Right cardiac atrium (tissue), 5 donors: ENCODE results near the gene SPATC1L. TPM values are rescaled to one million over a fixed set of nuclear protein-coding genes. Genes with fewer than 3 reads are reported as not detected.
"Not testable (repeated sequence)": the region's sequence is repeated elsewhere in the genome, so short reads cannot be mapped to it uniquely, and the experiment has no call there.

Source experiments
- ATAC-seq, 2 donors: fragments of 200-7000 bp; cut with Tn5 transposase; one replicate each; pipeline versions ENCODE4 v1.8.0 to v1.9.1; 2020; ENCODE audit warnings: moderate library complexity in 2 of 2, mild to moderate bottlenecking in 1 of 2
- DNase-seq, 3 donors: peaks; one replicate each; pipeline ENCODE4 v3.0.0-alpha.2; 2020
- H3K27ac ChIP-seq: one replicate; pipeline ENCODE4 v1.5.1; 2013; ENCODE audit warnings: mild to moderate bottlenecking, low read length, control low read depth, moderate library complexity
- H3K27me3 ChIP-seq: one replicate; pipeline ENCODE4 v1.6.1; 2013; ENCODE audit not compliant: control insufficient read depth, insufficient read depth
- H3K4me1 ChIP-seq: one replicate; pipeline ENCODE4 v1.6.1; 2013; ENCODE audit warnings: low read length; ENCODE audit not compliant: control insufficient read depth, insufficient read depth
- H3K4me3 ChIP-seq: one replicate; pipeline ENCODE4 v1.5.1; 2013; ENCODE audit warnings: low read length, control low read depth
- H3K9me3 ChIP-seq: one replicate; pipeline ENCODE4 v1.6.1; 2013; ENCODE audit warnings: low read length; ENCODE audit not compliant: control insufficient read depth
- WGBS: extraction: QIAGEN DNeasy Blood & Tissue Kit; methylation state at CpG from one replicate; pipeline ENCODE4 v1.1.7; 2013; 5-methylcytosine and 5-hydroxymethylcytosine counted together
- intact Hi-C, 4 donors: fragments of 100-400 bp; cut with DNase I; formaldehyde crosslinking; loops; one replicate each; pipeline versions ENCODE4 v1.11.0 to v1.14.0; 2022 to 2023
- polyA plus RNA-seq: library from polyadenylated mRNA; stranded (reverse); fragments of 200-250 nt; gene quantifications from one replicate; pipeline ENCODE4 v1.2.3, GENCODE V29; 2013
- total RNA-seq, 4 donors: library from RNA; stranded (reverse); fragmentation: NEBNext Ultra II Directional; extraction: Animal tissue kit (Norgen Biotek cat#: 25700); gene quantifications; one replicate each; pipeline ENCODE4 v1.2.1, GENCODE V29; 2021
- donor health status: healthy with polysubstance abuse.
- donor health status: DM: no; HTN: yes; CAD: no.
- donor health status: DM: no; HTN: no; CAD: no.
- donor health status: DM: no; HTN: yes; CAD: no; lungs with severe emphysema.
- donor health status: DM: yes; HTN: yes; CAD: no.

Gene SPATC1L
- total and polyA plus RNA-seq, 5 donors = 8.8 to 12.0 (median 11.3) TPM

GRCh38 chr21:46145159-46145839 lies 39.0 kb downstream of the SPATC1L start:
- peak; percentile 17 to 67 (median 57) for DNase-seq
- H3K4me1 ChIP-seq = no peaks in the 10 kb centered on the region
- no peaks in the 10 kb centered on the region for H3K9me3 ChIP-seq
- WGBS = 93% methylated on average over 51 of the region's 51 CpGs
- intact Hi-C loops = loop anchor here in 1 of 4 donors (10.0 kb wide), 1 partner anchor 90 kb away; no protein-coding TSS in a partner anchor
- ATAC-seq = no peak
- no peak overlapping the region for H3K27ac ChIP-seq
- no peaks in the 10 kb centered on the region for H3K27me3 ChIP-seq
- H3K4me3 ChIP-seq = no peak overlapping the region

GRCh38 chr21:46144464-46145070 lies 39.7 kb downstream of the SPATC1L start:
- Histone ChIP-seq H3K4me1 (no peaks in the 10 kb centered on the region), H3K27me3 (no peaks in the 10 kb centered on the region), H3K4me3 (no peak overlapping the region), H3K27ac (no peak overlapping the region), H3K9me3 (no peaks in the 10 kb centered on the region)
- 29% methylated on average over 4 of the region's 4 CpGs for WGBS
- intact Hi-C loops = loop anchor here in 1 of 4 donors (10.0 kb wide), 1 partner anchor 90 kb away; no protein-coding TSS in a partner anchor
- ATAC-seq = no peak
- peak in 2 of 3 donors; percentile 11 to 18 for DNase-seq

- WGBS = 85% methylated on average over 21 of the region's 21 CpGs
- ATAC-seq (peak in 1 of 2 donors; percentile 5), DNase-seq (peak; percentile 15 to 55 (median 51))
- intact Hi-C loops = loop anchor here in 1 of 4 donors (10.0 kb wide), 1 partner anchor 92 kb away; no protein-coding TSS in a partner anchor
- Histone ChIP-seq H3K9me3 (no peaks in the 10 kb centered on the region), H3K27me3 (no peaks in the 10 kb centered on the region), H3K4me3 (no peak overlapping the region), H3K4me1 (no peaks in the 10 kb centered on the region), H3K27ac (no peak overlapping the region)
Observed at GRCh38 chr21:46142582-46143473, 41.4 kb downstream of the SPATC1L start.

GRCh38 chr21:46141767-46142581 lies 42.3 kb downstream of the SPATC1L start:
- intact Hi-C loops = loop anchor here in 1 of 4 donors (10.0 kb wide), 1 partner anchor 93 kb away; no protein-coding TSS in a partner anchor
- 92% methylated on average over 45 of the region's 45 CpGs for WGBS

GRCh38 chr21:46140352-46141003 lies 43.8 kb downstream of the SPATC1L start:
- WGBS = 73% methylated on average over 29 of the region's 29 CpGs

More at GRCh38 chr21:46141767-46142581, 42.3 kb downstream of the SPATC1L start:
- no peak overlapping the region for H3K4me3 ChIP-seq
- H3K4me1 ChIP-seq = no peaks in the 10 kb centered on the region
- no peaks in the 10 kb centered on the region for H3K9me3 ChIP-seq
- no peak for ATAC-seq
- H3K27ac ChIP-seq = no peak overlapping the region
- no peaks in the 10 kb centered on the region for H3K27me3 ChIP-seq
- DNase-seq = peak; percentile 12 to 59 (median 35)

GRCh38 chr21:46139686-46140085 lies 44.6 kb downstream of the SPATC1L start:
- peak in 2 of 3 donors; percentile 8 to 39 for DNase-seq
- no peaks in the 10 kb centered on the region for H3K27me3 ChIP-seq
- H3K9me3 ChIP-seq = no peaks in the 10 kb centered on the region
- intact Hi-C loops = loop anchor here in 1 of 4 donors (10.0 kb wide), 1 partner anchor 95 kb away; no protein-coding TSS in a partner anchor
- ATAC-seq = no peak
- H3K27ac ChIP-seq = no peak overlapping the region
- 92% methylated on average over 15 of the region's 15 CpGs for WGBS
- H3K4me1 ChIP-seq = no peaks in the 10 kb centered on the region
- no peak overlapping the region for H3K4me3 ChIP-seq

More at GRCh38 chr21:46140352-46141003, 43.8 kb downstream of the SPATC1L start:
- DNase-seq = peak in 2 of 3 donors; percentile 2 to 4
- not testable (repeated sequence) for H3K27me3 ChIP-seq, H3K27ac ChIP-seq, H3K9me3 ChIP-seq, H3K4me3 ChIP-seq, ATAC-seq, H3K4me1 ChIP-seq
- intact Hi-C loops = loop anchor here in 1 of 4 donors (10.0 kb wide), 1 partner anchor 94 kb away; no protein-coding TSS in a partner anchor

- H3K27ac ChIP-seq = no peak overlapping the region
- no peaks in the 10 kb centered on the region for H3K9me3 ChIP-seq
- no peaks in the 10 kb centered on the region for H3K4me1 ChIP-seq
- DNase-seq (peak in 2 of 3 donors; percentile 43 to 53), ATAC-seq (no peak)
- H3K27me3 ChIP-seq = no peaks in the 10 kb centered on the region
- intact Hi-C loops = no loop called here
- 87% methylated on average over 28 of the region's 28 CpGs for WGBS
- no peak overlapping the region for H3K4me3 ChIP-seq
Observed at GRCh38 chr21:46138383-46138970, 45.8 kb downstream of the SPATC1L start.

GRCh38 chr21:46137908-46138307 lies 46.4 kb downstream of the SPATC1L start:
- Histone ChIP-seq H3K4me3 (no peak overlapping the region), H3K9me3 (no peaks in the 10 kb centered on the region), H3K27ac (no peak overlapping the region), H3K27me3 (no peaks in the 10 kb centered on the region), H3K4me1 (no peaks in the 10 kb centered on the region)
- ATAC-seq (no peak), DNase-seq (peak in 2 of 3 donors; percentile 10 to 15)
- 73% methylated on average over 7 of the region's 7 CpGs for WGBS
- intact Hi-C loops = no loop called here

- H3K4me1 ChIP-seq = no peaks in the 10 kb centered on the region
- DNase-seq = peak in 2 of 3 donors; percentile 42 to 52
- H3K27me3 ChIP-seq = no peaks in the 10 kb centered on the region
- intact Hi-C loops = no loop called here
- ATAC-seq = no peak
- H3K9me3 ChIP-seq = no peaks in the 10 kb centered on the region
- WGBS = 78% methylated on average over 22 of the region's 22 CpGs
- no peak overlapping the region for H3K4me3 ChIP-seq
- H3K27ac ChIP-seq = no peak overlapping the region
Observed at GRCh38 chr21:46136739-46137349, 47.4 kb downstream of the SPATC1L start.
